HCT116 (cell line): ENCODE results near the gene MORN1. TPM values are rescaled to one million over a fixed set of nuclear protein-coding genes. Genes with fewer than 3 reads are reported as not detected.

Source experiments
- ATAC-seq: fragments of 200-7000 bp; cut with Tn5 transposase; 2 replicates; pipeline ENCODE4 v1.9.1; 2020; ENCODE audit warnings: mild to moderate bottlenecking, moderate library complexity
- BruUV-seq: library from RNA; stranded (reverse); fragments of 400-500 nt; replicated peaks from 2 replicates; lab custom pipeline; 2021; lab: Mats Ljungman, UMichigan
- CTCF ChIA-PET: fragments of 300-600 bp; sonication (Branson Sonifier 250); formaldehyde crosslinking; loops from one replicate; lab custom pipeline; 2021; ENCODE audit warnings: antibody characterized with exemption; lab: Charles Lee
- POLR2A ChIA-PET: fragments of 300-600, 350-600 bp; sonication (Branson Sonifier 250); formaldehyde crosslinking; loops from one replicate; lab custom pipeline; 2021; ENCODE audit warnings: antibody characterized with exemption; lab: Charles Lee
- RAD21 ChIA-PET, 2 experiments: fragments of 300-600 bp; sonication (Branson Sonifier 250); formaldehyde crosslinking; loops; one replicate each; lab custom pipeline; 2023; ENCODE audit warnings: low total read pairs in 2 of 2; ENCODE audit not compliant: uncharacterized antibody in 2 of 2, unreplicated experiment in 2 of 2, low non-redundant PET in 1 of 2; lab: Charles Lee
- DNase-seq: peaks from one replicate; pipeline ENCODE4 v3.0.0-alpha.2; 2010; ENCODE audit warnings: low read depth, low spot score
- H2AFZ ChIP-seq: fragments of 200-600 bp; shearing (Covaris generic), sonication (generic); 2 replicates; pipeline ENCODE4 v1.6.1; 2017; ENCODE audit warnings: low read depth, mixed run types, mixed read lengths, antibody characterized with exemption, low read length; ENCODE audit not compliant: poor library complexity, severe bottlenecking
- H3K27ac ChIP-seq: 2 replicates; pipeline ENCODE4 v1.5.1; 2012; ENCODE audit warnings: low read depth, low read length
- H3K27me3 ChIP-seq: fragments of 200-600 bp; sonication (generic); 2 replicates; pipeline ENCODE4 v1.6.1; 2016; ENCODE audit warnings: mixed run types, low read length, mixed read lengths; ENCODE audit not compliant: insufficient read depth
- H3K36me3 ChIP-seq, 2 experiments: fragments of 200-500 bp in 1 of 2; fragments of 200-600 bp in 1 of 2; sonication (Bioruptor generic) in 1 of 2; sonication (generic) in 1 of 2; 2 replicates each; pipeline versions ENCODE4 v1.5.1 to v1.6.1; 2014 to 2016; ENCODE audit warnings: low read length in 2 of 2, inconsistent platforms in 1 of 2, mixed read lengths in 1 of 2, mixed run types in 1 of 2; ENCODE audit not compliant: insufficient read depth in 2 of 2, control insufficient read depth in 1 of 2
- H3K4me1 ChIP-seq, 2 experiments: fragments of 200-600 bp in 1 of 2; sonication (generic) in 1 of 2; 2 replicates each; pipeline versions ENCODE4 v1.5.1 to v1.6.1; 2012 to 2017; ENCODE audit warnings: low read length in 2 of 2, inconsistent platforms in 1 of 2, mild to moderate bottlenecking in 1 of 2, mixed read lengths in 1 of 2, mixed run types in 1 of 2, moderate library complexity in 1 of 2; ENCODE audit not compliant: insufficient read depth in 2 of 2, control insufficient read depth in 1 of 2
- H3K4me2 ChIP-seq: fragments of 200-600 bp; sonication (generic); 2 replicates; pipeline ENCODE4 v1.6.1; 2017; ENCODE audit warnings: mixed run types, low read length, mixed read lengths
- H3K4me3 ChIP-seq, 2 experiments: fragments of 200-600 bp in 1 of 2; sonication (generic) in 1 of 2; replicated peaks in 1 of 2; 2 replicates each; pipeline ENCODE4 v1.5.1; 2011 to 2016; ENCODE audit warnings: low read length in 2 of 2, control low read depth in 1 of 2, low read depth in 1 of 2, mild to moderate bottlenecking in 1 of 2, mixed read lengths in 1 of 2, mixed run types in 1 of 2
- H3K79me2 ChIP-seq: fragments of 200-600 bp; sonication (generic); 2 replicates; pipeline ENCODE4 v1.6.1; 2017; ENCODE audit warnings: mild to moderate bottlenecking, mixed run types, low read length, moderate library complexity, mixed read lengths; ENCODE audit not compliant: insufficient read depth
- H3K9ac ChIP-seq: fragments of 200-600 bp; sonication (generic); 2 replicates; pipeline ENCODE4 v1.6.1; 2016; ENCODE audit warnings: low read length, mixed read lengths
- H3K9me2 ChIP-seq: fragments of 200-600 bp; sonication (generic), shearing (Covaris generic); 2 replicates; pipeline ENCODE4 v1.6.1; 2017; ENCODE audit warnings: mixed run types, mild to moderate bottlenecking, moderate library complexity; ENCODE audit not compliant: insufficient read depth
- H3K9me3 ChIP-seq, 2 experiments: fragments of 200-500 bp in 1 of 2; fragments of 200-600 bp in 1 of 2; sonication (Bioruptor generic) in 1 of 2; sonication (generic) in 1 of 2; 2 replicates each; pipeline ENCODE4 v1.6.1; 2014 to 2017; ENCODE audit warnings: low read length in 2 of 2, mixed read lengths in 2 of 2, inconsistent platforms in 1 of 2, low read depth in 1 of 2, mild to moderate bottlenecking in 1 of 2, mixed run types in 1 of 2, moderate library complexity in 1 of 2; ENCODE audit not compliant: control insufficient read depth in 1 of 2, insufficient read depth in 1 of 2
- H4K20me1 ChIP-seq: fragments of 200-600 bp; sonication (generic), shearing (Covaris generic); 2 replicates; pipeline ENCODE4 v1.6.1; 2017; ENCODE audit warnings: mixed run types, mild to moderate bottlenecking, moderate library complexity; ENCODE audit not compliant: insufficient read depth
- CBX3 ChIP-seq: IDR thresholded peaks from 2 replicates; pipeline ENCODE4 v1.6.1; 2012; ENCODE audit warnings: low read depth
- CEBPB ChIP-seq: IDR thresholded peaks from 2 replicates; pipeline ENCODE4 v1.6.1; 2012; ENCODE audit warnings: low read depth
- EZH2 ChIP-seq: fragments of 200-600 bp; sonication (generic); IDR thresholded peaks from 2 replicates; pipeline ENCODE4 v1.6.1; 2017; ENCODE audit warnings: antibody characterized with exemption, mixed run types
- EZH2phosphoT487 ChIP-seq: fragments of 200-600 bp; IDR thresholded peaks from 2 replicates; pipeline ENCODE4 v1.6.1; 2018; ENCODE audit warnings: antibody characterized with exemption, borderline replicate concordance
- JUND ChIP-seq: IDR thresholded peaks from 2 replicates; pipeline ENCODE4 v1.6.1; 2012
- MAX ChIP-seq: IDR thresholded peaks from 2 replicates; pipeline ENCODE4 v1.6.1; 2012
- POLR2A ChIP-seq: IDR thresholded peaks from 2 replicates; pipeline ENCODE4 v1.7.0; 2011; ENCODE audit warnings: borderline replicate concordance; ENCODE audit not compliant: insufficient read depth, insufficient read length; ENCODE audit errors: extremely low read depth
- POLR2AphosphoS5 ChIP-seq: IDR thresholded peaks from 2 replicates; pipeline ENCODE4 v1.6.1; 2011; ENCODE audit warnings: mild to moderate bottlenecking, low read depth, low read length, moderate library complexity
- SP1 ChIP-seq: IDR thresholded peaks from 2 replicates; pipeline ENCODE4 v1.6.1; 2012; ENCODE audit warnings: low read depth
- SRF ChIP-seq: IDR thresholded peaks from 2 replicates; pipeline ENCODE4 v1.6.1; 2012; ENCODE audit warnings: low read depth
- TCF7L2 ChIP-seq: IDR thresholded peaks from 2 replicates; pipeline ENCODE4 v1.7.0; 2011; ENCODE audit warnings: borderline replicate concordance, inconsistent platforms; ENCODE audit not compliant: insufficient read depth, insufficient read length; ENCODE audit errors: extremely low read depth
- YY1 ChIP-seq: IDR thresholded peaks from 2 replicates; pipeline ENCODE4 v1.6.1; 2011; ENCODE audit warnings: low read length, low read depth, moderate library complexity, mild to moderate bottlenecking; ENCODE audit not compliant: insufficient replicate concordance; ENCODE audit errors: extremely low read depth
- ZBTB33 ChIP-seq: IDR thresholded peaks from 2 replicates; pipeline ENCODE4 v1.6.1; 2011; ENCODE audit warnings: mild to moderate bottlenecking, low read length, moderate library complexity; ENCODE audit not compliant: insufficient replicate concordance; ENCODE audit errors: extremely low read depth
- ZFX ChIP-seq: fragments of 450-650 bp; IDR thresholded peaks from 2 replicates; pipeline ENCODE4 v1.6.1; 2017
- ZNF274 ChIP-seq: fragments of 200-500 bp; sonication (Bioruptor generic); IDR thresholded peaks from 2 replicates; pipeline ENCODE4 v1.6.1; 2014; ENCODE audit warnings: mild to moderate bottlenecking, low read depth, low read length, inconsistent platforms
- intact Hi-C: fragments of 100-400 bp; cut with micrococcal nuclease; formaldehyde crosslinking; loops from 2 replicates; pipeline ENCODE4 v1.10.0; 2022
- total RNA-seq: library from RNA; stranded (reverse); gene quantifications from one replicate; pipeline ENCODE4 v1.2.1, GENCODE V29; 2021; ENCODE audit not compliant: unreplicated experiment
- TF ChIP-seq, protein P1 (sequence below), 3 experiments: fragments of 200-600 bp in 1 of 3; sonication (generic) in 1 of 3; IDR thresholded peaks in 2 of 3; conservative IDR thresholded peaks in 1 of 3; 2 replicates each; pipeline ENCODE4 v1.5.1; 2012 to 2017; ENCODE audit warnings: low read depth in 2 of 3, low read length in 2 of 3, antibody characterized with exemption in 1 of 3, borderline replicate concordance in 1 of 3, control low read depth in 1 of 3, mild to moderate bottlenecking in 1 of 3, mixed read lengths in 1 of 3, mixed run types in 1 of 3, moderate library complexity in 1 of 3; ENCODE audit not compliant: insufficient read depth in 1 of 3

Gene MORN1
- total RNA-seq, 1 experiment from 2014 or later, result 21.4 TPM

- TF ChIP-seq MAX (no peak), POLR2A (no peak), EZH2 (no peak), EZH2phosphoT487 (no peak), CBX3 (no peak), POLR2AphosphoS5 (no peak)
- TF ChIP-seq, protein P1, sequence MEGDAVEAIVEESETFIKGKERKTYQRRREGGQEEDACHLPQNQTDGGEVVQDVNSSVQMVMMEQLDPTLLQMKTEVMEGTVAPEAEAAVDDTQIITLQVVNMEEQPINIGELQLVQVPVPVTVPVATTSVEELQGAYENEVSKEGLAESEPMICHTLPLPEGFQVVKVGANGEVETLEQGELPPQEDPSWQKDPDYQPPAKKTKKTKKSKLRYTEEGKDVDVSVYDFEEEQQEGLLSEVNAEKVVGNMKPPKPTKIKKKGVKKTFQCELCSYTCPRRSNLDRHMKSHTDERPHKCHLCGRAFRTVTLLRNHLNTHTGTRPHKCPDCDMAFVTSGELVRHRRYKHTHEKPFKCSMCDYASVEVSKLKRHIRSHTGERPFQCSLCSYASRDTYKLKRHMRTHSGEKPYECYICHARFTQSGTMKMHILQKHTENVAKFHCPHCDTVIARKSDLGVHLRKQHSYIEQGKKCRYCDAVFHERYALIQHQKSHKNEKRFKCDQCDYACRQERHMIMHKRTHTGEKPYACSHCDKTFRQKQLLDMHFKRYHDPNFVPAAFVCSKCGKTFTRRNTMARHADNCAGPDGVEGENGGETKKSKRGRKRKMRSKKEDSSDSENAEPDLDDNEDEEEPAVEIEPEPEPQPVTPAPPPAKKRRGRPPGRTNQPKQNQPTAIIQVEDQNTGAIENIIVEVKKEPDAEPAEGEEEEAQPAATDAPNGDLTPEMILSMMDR (IDR thresholded peaks at IDR 0.05 in 2 of 3, conservative IDR thresholded peaks at IDR 0.05 in 1 of 3; ENCODE audit: borderline replicate concordance in 1 of 3, insufficient read depth in 1 of 3, low read depth in 2 of 3, low read length in 2 of 3), result no peak
These were observed 37.1 kb upstream of the MORN1 start (continued) for GRCh38 chr1:2428490-2428889.

DNA sequence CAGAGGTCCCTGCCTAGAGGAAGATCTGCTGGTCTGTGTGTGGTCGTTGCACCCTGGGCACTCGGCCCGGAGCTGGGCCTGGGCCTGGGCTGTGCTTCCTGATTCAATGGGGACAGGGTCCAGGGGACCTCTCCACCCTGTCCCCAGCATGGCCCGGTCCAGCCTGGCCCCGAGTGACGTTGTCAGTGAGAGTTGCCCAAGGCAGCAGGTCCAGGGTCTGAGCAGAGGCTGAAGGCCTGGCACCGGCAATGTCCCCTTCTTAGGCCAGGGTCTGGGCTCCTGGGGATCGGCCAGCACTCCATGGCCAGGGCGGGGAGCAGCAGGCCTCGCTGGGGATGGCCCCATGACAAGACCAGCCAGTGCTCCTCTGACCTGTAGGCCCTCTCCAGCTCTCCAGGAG, 36.6 kb upstream of the MORN1 start:
- Histone ChIP-seq H3K27me3 (peaks cover 3% of the 10 kb centered on the region; the same call in 1 of the 2 replicates), H3K4me3 (no peak overlapping the region)
- no TSS peak for BruUV-seq

More for the DNA sequence above, 36.6 kb upstream of the MORN1 start:
- POLR2A ChIA-PET, result no interaction called here
- CTCF ChIA-PET, result no interaction called here
- TF ChIP-seq CBX3 (no peak), ZFX (no peak), TCF7L2 (no peak), EZH2phosphoT487 (no peak), MAX (no peak), SP1 (no peak), ZNF274 (no peak), POLR2AphosphoS5 (no peak), YY1 (no peak), ZBTB33 (no peak), CEBPB (no peak), SRF (no peak), POLR2A (no peak), JUND (no peak)
- TF ChIP-seq, protein P1 (IDR thresholded peaks at IDR 0.05 in 2 of 3, conservative IDR thresholded peaks at IDR 0.05 in 1 of 3; ENCODE audit: borderline replicate concordance in 1 of 3, insufficient read depth in 1 of 3, low read depth in 2 of 3, low read length in 2 of 3), result no peak
- Histone ChIP-seq H2AFZ (no peak overlapping the region), H3K9me2 (no peaks in the 10 kb centered on the region), H3K79me2 (no peaks in the 10 kb centered on the region), H3K4me2 (no peak overlapping the region), H3K9me3 (peaks cover 3 to 15% of the 10 kb centered on the region in 2 experiments; a peak in 2 of 4 replicates), H3K27ac (no peak overlapping the region), H3K4me1 (no peaks in the 10 kb centered on the region), H4K20me1 (no peaks in the 10 kb centered on the region), H3K9ac (no peak overlapping the region), H3K36me3 (no peaks in the 10 kb centered on the region)
- intact Hi-C loops, result no loop called here
- no peak for DNase-seq
- RAD21 ChIA-PET, result no interaction called here
- ATAC-seq, result no peak
